Neural progenitor cell (in vitro differentiated cells): ENCODE results near the gene WDR70. TPM values are rescaled to one million over a fixed set of nuclear protein-coding genes. Genes with fewer than 3 reads are reported as not detected.

ENCODE experiments used
- DNase-seq: peaks from one replicate; pipeline ENCODE4 v3.0.0-alpha.2; 2016; ENCODE audit warnings: low spot score
- H2AFZ ChIP-seq: fragments of 200-600 bp; sonication (generic); replicated peaks from 2 replicates; pipeline ENCODE4 v1.6.1; 2016; ENCODE audit warnings: antibody characterized with exemption
- H3F3A ChIP-seq: fragments of 200-600 bp; sonication (generic); 2 replicates; pipeline ENCODE4 v1.6.1; 2016; ENCODE audit warnings: antibody characterized with exemption, low read depth
- H3K27ac ChIP-seq: fragments of 200-600 bp; sonication (generic); 2 replicates; pipeline ENCODE4 v1.5.1; 2016; ENCODE audit warnings: mild to moderate bottlenecking
- H3K27me3 ChIP-seq: fragments of 200-600 bp; sonication (generic); 2 replicates; pipeline ENCODE4 v1.6.1; 2016; ENCODE audit warnings: mild to moderate bottlenecking, moderate library complexity
- H3K36me3 ChIP-seq: fragments of 200-600 bp; sonication (generic); 2 replicates; pipeline ENCODE4 v1.5.1; 2016
- H3K4me1 ChIP-seq: fragments of 200-600 bp; sonication (generic); 2 replicates; pipeline ENCODE4 v1.6.1; 2016; ENCODE audit warnings: mixed run types
- H3K4me2 ChIP-seq: fragments of 200-600 bp; sonication (generic); 2 replicates; pipeline ENCODE4 v1.6.1; 2016
- H3K4me3 ChIP-seq: fragments of 200-600 bp; sonication (generic); 2 replicates; pipeline ENCODE4 v1.5.1; 2016
- H3K79me2 ChIP-seq: fragments of 200-600 bp; sonication (generic); 2 replicates; pipeline ENCODE4 v1.6.1; 2016; ENCODE audit warnings: low read depth
- H3K9ac ChIP-seq: fragments of 200-600 bp; sonication (generic); 2 replicates; pipeline ENCODE4 v1.6.1; 2016
- H3K9me3 ChIP-seq: fragments of 200-600 bp; sonication (generic); 2 replicates; pipeline ENCODE4 v1.5.1; 2016; ENCODE audit warnings: low read depth
- H4K20me1 ChIP-seq: fragments of 200-600 bp; sonication (generic); 2 replicates; pipeline ENCODE4 v1.6.1; 2016; ENCODE audit warnings: low read depth
- H3K27ac Mint-ChIP-seq: 3 replicates; pipeline ENCODE4 v1.8.0; 2021; ENCODE audit warnings: mixed read lengths
- H3K27me3 Mint-ChIP-seq: 2 replicates; pipeline ENCODE4 v1.8.0; 2022; ENCODE audit warnings: low read depth, mild to moderate bottlenecking, inconsistent platforms, moderate library complexity, mixed read lengths; ENCODE audit not compliant: insufficient read depth
- H3K36me3 Mint-ChIP-seq: 3 replicates; pipeline ENCODE4 v1.8.0; 2021; ENCODE audit warnings: mixed read lengths
- H3K4me1 Mint-ChIP-seq: 3 replicates; pipeline ENCODE4 v1.8.0; 2021; ENCODE audit warnings: mixed read lengths
- H3K4me3 Mint-ChIP-seq: 3 replicates; pipeline ENCODE4 v1.8.0; 2021; ENCODE audit warnings: mild to moderate bottlenecking, moderate library complexity, mixed read lengths
- H3K9me3 Mint-ChIP-seq: 3 replicates; pipeline ENCODE4 v1.8.0; 2020; ENCODE audit warnings: mixed read lengths
- CTCF ChIP-seq: fragments of 200-600 bp; sonication (generic); IDR thresholded peaks from 2 replicates; pipeline ENCODE4 v1.5.1; 2017; ENCODE audit warnings: antibody characterized with exemption, mild to moderate bottlenecking
- EZH2 ChIP-seq: fragments of 200-600 bp; sonication (generic); IDR thresholded peaks from 2 replicates; pipeline ENCODE4 v1.6.1; 2017; ENCODE audit warnings: antibody characterized with exemption, mild to moderate bottlenecking, moderate library complexity
- EZH2phosphoT487 ChIP-seq: fragments of 200-600 bp; sonication (generic); IDR thresholded peaks from 2 replicates; pipeline ENCODE4 v1.6.1; 2017; ENCODE audit warnings: antibody characterized with exemption
- small RNA-seq: library from RNA; depleted of rRNA; stranded (forward); fragments of <200 nt; gene quantifications from one replicate; pipeline ENCODE3, GENCODE V24; 2015
- total RNA-seq: library from RNA; depleted of rRNA; stranded (reverse); fragments of >200 nt; gene quantifications from 2 replicates; pipeline ENCODE4 v1.2.3, GENCODE V29; 2015; ENCODE audit warnings: low replicate concordance

Gene WDR70
- total RNA-seq, 1 donor from 2014 or later = 46.2 TPM

GRCh38 chr5:37799865-37800421 lies 420.8 kb downstream of the WDR70 start:
- H2AFZ ChIP-seq = no peak overlapping the region
- H3F3A ChIP-seq = no peaks in the 10 kb centered on the region
- no peak overlapping the region for H3K9ac ChIP-seq
- no peak overlapping the region for H3K4me3 Mint-ChIP-seq
- H3K4me2 ChIP-seq = no peak overlapping the region
- TF ChIP-seq EZH2phosphoT487 (no peak), CTCF (no peak), EZH2 (no peak)
- H3K36me3 ChIP-seq = no peaks in the 10 kb centered on the region
- H3K4me1 ChIP-seq = peaks cover 7% of the 10 kb centered on the region
- H3K79me2 ChIP-seq = no peaks in the 10 kb centered on the region
- peaks cover 10% of the 10 kb centered on the region for H3K9me3 Mint-ChIP-seq
- H3K4me3 ChIP-seq = no peak overlapping the region
- H3K27me3 ChIP-seq = no peaks in the 10 kb centered on the region
- H3K27ac ChIP-seq = no peak overlapping the region
- H3K4me1 Mint-ChIP-seq = no peaks in the 10 kb centered on the region
- no peaks in the 10 kb centered on the region for H3K9me3 ChIP-seq
- no peaks in the 10 kb centered on the region for H4K20me1 ChIP-seq
- H3K36me3 Mint-ChIP-seq = no peaks in the 10 kb centered on the region
- no peak for DNase-seq
- H3K27me3 Mint-ChIP-seq = peaks cover 5% of the 10 kb centered on the region
- H3K27ac Mint-ChIP-seq = no peak overlapping the region

GRCh38 chr5:37801521-37801920 lies 422.4 kb downstream of the WDR70 start:
- no peaks in the 10 kb centered on the region for H3K9me3 ChIP-seq
- no peaks in the 10 kb centered on the region for H3K27me3 ChIP-seq
- no peaks in the 10 kb centered on the region for H3K4me1 Mint-ChIP-seq
- H3K36me3 Mint-ChIP-seq = no peaks in the 10 kb centered on the region
- no peaks in the 10 kb centered on the region for H3K79me2 ChIP-seq
- H3K4me2 ChIP-seq = no peak overlapping the region
- H3K9me3 Mint-ChIP-seq = peaks cover 6% of the 10 kb centered on the region
- no peak overlapping the region for H3K4me3 Mint-ChIP-seq
- H3K4me1 ChIP-seq = peaks cover 7% of the 10 kb centered on the region
- H3K9ac ChIP-seq = no peak overlapping the region
- no peaks in the 10 kb centered on the region for H3K36me3 ChIP-seq
- H2AFZ ChIP-seq = no peak overlapping the region
- DNase-seq = no peak
- H3K27ac Mint-ChIP-seq = no peak overlapping the region
- no peaks in the 10 kb centered on the region for H3F3A ChIP-seq
- TF ChIP-seq EZH2 = no peak
- no peak for TF ChIP-seq EZH2phosphoT487
- no peak for TF ChIP-seq CTCF
- no peak overlapping the region for H3K4me3 ChIP-seq
- H3K27ac ChIP-seq = no peak overlapping the region
- H3K27me3 Mint-ChIP-seq = peaks cover 3% of the 10 kb centered on the region
- H4K20me1 ChIP-seq = no peaks in the 10 kb centered on the region

Small RNAs within 50 kb of the gene (small RNA-seq; reads per million reads assigned to genes)
- gene RNU6-1190P (not detected), gene RNU6-484P (not detected)

Other genes starting within 250 kb of the WDR70 start
- gene CPLANE1, start 129.9 kb upstream of the WDR70 start, total RNA-seq = 22.7 and 23.4 TPM in 2 replicates
- gene NUP155, start 8.2 kb upstream of the WDR70 start, total RNA-seq = 70.2 and 89.3 TPM in 2 replicates